Measurements from ENCODE around the gene TAS2R38. TPM values are rescaled to one million over a fixed set of nuclear protein-coding genes. Genes with fewer than 3 reads are reported as not detected.
"Not testable (repeated sequence)": the region's sequence is repeated elsewhere in the genome, so short reads cannot be mapped to it uniquely, and the experiment has no call there.

TAS2R38 gene
- total RNA-seq, result not detected

- ATAC-seq (no peak), DNase-seq (ENCODE audit: low spot score) (no peak)
- intact Hi-C loops (cut with DNase I), result no loop called here
Measured at GRCh38 chr7:141973673-141974072, at the start of gene TAS2R38. TSS of gene TAS2R38 (minus strand) at chr7:141973773. CDS start at chr7:141973689, 84 bp downstream.

GRCh38 chr7:142018154-142018553, 44.6 kb upstream of the TAS2R38 start:
- DNase-seq (ENCODE audit: low spot score) (no peak), ATAC-seq (no peak)
- intact Hi-C loops (cut with DNase I), result no loop called here

- ATAC-seq, result no peak
- DNase-seq (ENCODE audit: low spot score), result no peak
- intact Hi-C loops (cut with DNase I), result no loop called here
Measured at GRCh38 chr7:142017451-142017850, 43.9 kb upstream of the TAS2R38 start.

GRCh38 chr7:142012825-142013511, 39.4 kb upstream of the TAS2R38 start:
- intact Hi-C loops (cut with DNase I), result no loop called here
- ATAC-seq, result no peak

GRCh38 chr7:142010952-142011548, 37.5 kb upstream of the TAS2R38 start:
- DNase-seq (ENCODE audit: low spot score) (no peak), ATAC-seq (no peak)
- intact Hi-C loops (cut with DNase I), result no loop called here

More at GRCh38 chr7:142012825-142013511, 39.4 kb upstream of the TAS2R38 start:
- DNase-seq (ENCODE audit: low spot score), result no peak

- intact Hi-C loops (cut with DNase I), result no loop called here
- no peak for ATAC-seq
Measured at GRCh38 chr7:142009187-142009586, 35.6 kb upstream of the TAS2R38 start.

GRCh38 chr7:142006577-142006976, 33.0 kb upstream of the TAS2R38 start:
- intact Hi-C loops (cut with DNase I), result no loop called here
- no peak for ATAC-seq
- DNase-seq (ENCODE audit: low spot score), result no peak

More at GRCh38 chr7:142009187-142009586, 35.6 kb upstream of the TAS2R38 start:
- no peak for DNase-seq (ENCODE audit: low spot score)

GRCh38 chr7:142002179-142002578, 28.6 kb upstream of the TAS2R38 start:
- intact Hi-C loops (cut with DNase I), result no loop called here
- ATAC-seq (no peak), DNase-seq (ENCODE audit: low spot score) (no peak)

GRCh38 chr7:142001163-142001874, 27.7 kb upstream of the TAS2R38 start:
- no peak for ATAC-seq
- intact Hi-C loops (cut with DNase I), result no loop called here
- DNase-seq (ENCODE audit: low spot score), result no peak

GRCh38 chr7:142000244-142000643, 26.7 kb upstream of the TAS2R38 start:
- ATAC-seq (no peak), DNase-seq (ENCODE audit: low spot score) (no peak)
- intact Hi-C loops (cut with DNase I), result no loop called here

- intact Hi-C loops (cut with DNase I), result no loop called here
- ATAC-seq (no peak), DNase-seq (ENCODE audit: low spot score) (no peak)
Measured at GRCh38 chr7:141999058-141999623, 25.6 kb upstream of the TAS2R38 start.

- intact Hi-C loops (cut with DNase I), result no loop called here
- DNase-seq (ENCODE audit: low spot score) (no peak), ATAC-seq (no peak)
Measured at GRCh38 chr7:141993354-141993753, 19.8 kb upstream of the TAS2R38 start.

GRCh38 chr7:141992688-141993087, 19.1 kb upstream of the TAS2R38 start:
- ATAC-seq (no peak), DNase-seq (ENCODE audit: low spot score) (no peak)
- intact Hi-C loops (cut with DNase I), result no loop called here

- no peak for DNase-seq (ENCODE audit: low spot score)
- intact Hi-C loops (cut with DNase I), result no loop called here
- ATAC-seq, result no peak
Measured at GRCh38 chr7:141992156-141992555, 18.6 kb upstream of the TAS2R38 start.

- DNase-seq (ENCODE audit: low spot score) (no peak), ATAC-seq (no peak)
- intact Hi-C loops (cut with DNase I), result no loop called here
Measured at GRCh38 chr7:141991140-141991539, 17.6 kb upstream of the TAS2R38 start.

GRCh38 chr7:141990011-141990725, 16.6 kb upstream of the TAS2R38 start:
- DNase-seq (ENCODE audit: low spot score) (no peak), ATAC-seq (no peak)
- intact Hi-C loops (cut with DNase I), result no loop called here

GRCh38 chr7:141987803-141988202, 14.2 kb upstream of the TAS2R38 start:
- DNase-seq (ENCODE audit: low spot score); intact Hi-C loops (cut with DNase I); ATAC-seq: not testable (repeated sequence)

- intact Hi-C loops (cut with DNase I), result no loop called here
- DNase-seq (ENCODE audit: low spot score) (no peak), ATAC-seq (no peak)
Measured at GRCh38 chr7:141986923-141987322, 13.3 kb upstream of the TAS2R38 start.

GRCh38 chr7:141985926-141986325, 12.4 kb upstream of the TAS2R38 start:
- intact Hi-C loops (cut with DNase I); ATAC-seq; DNase-seq (ENCODE audit: low spot score): not testable (repeated sequence)
